HG03066 (cell line): ENCODE measurements around the gene APOBEC3B.
A peak's percentile ranks its signal among the peaks of the same experiment; 100 is the strongest.
"Not testable (repeated sequence)": the region's sequence is repeated elsewhere in the genome, so short reads cannot be mapped to it uniquely, and the experiment has no call there.

Experiments used
- ATAC-seq: cut with Tn5 transposase; IDR thresholded peaks from one replicate; pipeline ENCODE4 v1.9.1; 2021; ENCODE audit warnings: low read depth; ENCODE audit not compliant: unreplicated experiment

The APOBEC3B gene

DNA sequence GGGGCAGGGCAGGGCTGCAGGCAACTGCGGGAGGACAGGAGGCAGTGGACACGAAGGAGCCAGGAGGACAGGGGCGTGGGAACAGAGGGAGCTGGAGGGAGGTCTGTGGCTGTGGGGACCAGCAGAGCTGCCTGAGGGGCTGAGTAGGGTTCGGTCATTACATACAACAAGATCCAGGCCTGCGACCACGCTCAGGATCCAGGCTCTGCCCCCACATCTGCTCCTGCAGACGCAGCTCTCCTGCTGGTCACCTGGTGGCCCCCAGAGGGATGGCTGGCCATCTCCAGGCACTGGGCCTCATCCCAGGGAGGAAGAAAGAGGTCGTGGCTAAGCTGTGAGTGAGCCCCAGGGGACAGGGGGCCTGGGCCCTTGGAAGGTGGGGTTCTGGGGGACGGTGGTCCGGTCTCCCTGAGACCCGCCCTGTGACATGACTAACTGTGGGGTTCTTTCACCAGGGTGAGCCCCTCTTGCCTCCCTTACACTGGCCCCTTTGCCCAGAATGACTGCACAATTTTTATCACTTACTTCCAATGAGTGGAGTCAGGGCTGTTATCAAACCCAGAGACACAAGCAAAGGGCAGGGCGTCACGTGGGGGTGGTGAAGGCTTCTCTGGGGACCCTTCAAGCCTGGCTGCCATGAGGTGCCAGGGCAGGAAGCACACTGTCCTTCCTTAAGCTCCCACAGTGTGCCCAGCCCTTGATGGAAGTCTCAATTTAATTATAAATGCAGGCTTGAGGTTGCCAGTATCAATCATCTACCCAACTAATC is 31.4 kb upstream of the APOBEC3B start:
- ATAC-seq: no peak

DNA sequence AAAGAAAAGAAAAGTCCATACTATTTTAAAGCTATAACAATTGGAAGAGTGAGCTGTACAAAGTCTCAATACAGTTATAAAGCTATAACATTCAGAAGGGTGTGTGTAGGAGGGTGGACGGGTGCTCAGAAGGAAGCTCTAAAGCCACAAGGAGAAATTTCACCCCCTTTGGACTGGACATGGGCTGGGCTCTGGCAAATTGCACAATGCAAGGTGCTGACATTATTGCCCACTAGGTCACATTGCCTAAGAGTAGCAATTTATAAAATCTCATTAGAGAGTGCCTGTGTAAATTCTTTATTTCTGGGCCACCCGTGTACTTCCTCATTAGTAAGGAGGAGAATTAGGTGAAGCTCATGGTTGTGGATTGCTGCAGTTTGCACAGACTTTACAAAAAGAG is 30.4 kb upstream of the APOBEC3B start:
- no peak for ATAC-seq

DNA sequence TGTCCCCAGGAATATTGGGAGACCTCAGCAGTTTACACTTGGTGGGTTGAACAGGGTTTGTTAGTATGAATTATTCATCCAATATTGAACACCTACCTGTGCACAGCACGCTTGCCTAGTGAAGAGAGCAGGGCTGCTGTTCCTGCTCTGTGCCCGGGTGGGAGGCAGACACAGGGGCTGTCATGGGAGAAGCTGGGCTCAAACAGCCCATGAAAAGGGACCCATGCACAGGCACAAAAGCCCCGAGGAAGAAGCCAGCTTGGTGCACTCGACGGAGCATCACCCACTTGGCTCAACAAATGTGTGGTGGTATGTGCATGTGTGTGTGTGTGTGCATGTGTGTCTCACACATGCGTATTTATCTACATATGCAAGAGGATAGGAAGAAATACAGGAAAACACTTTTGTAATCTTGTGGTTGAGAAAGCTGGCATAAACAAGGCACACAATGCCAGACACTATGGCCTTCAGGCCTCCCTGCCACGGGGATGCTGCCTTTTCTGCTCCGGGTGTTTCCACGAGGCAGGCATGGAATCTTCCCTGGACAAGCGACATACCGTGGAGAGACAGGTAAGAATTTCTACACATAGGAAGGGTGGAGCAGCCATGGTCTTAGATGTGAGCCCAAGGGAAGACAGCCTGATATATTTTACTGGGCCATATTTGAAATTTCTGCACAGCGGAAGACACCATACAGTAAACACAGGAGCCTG is 29.7 kb upstream of the APOBEC3B start:
- no peak for ATAC-seq

DNA sequence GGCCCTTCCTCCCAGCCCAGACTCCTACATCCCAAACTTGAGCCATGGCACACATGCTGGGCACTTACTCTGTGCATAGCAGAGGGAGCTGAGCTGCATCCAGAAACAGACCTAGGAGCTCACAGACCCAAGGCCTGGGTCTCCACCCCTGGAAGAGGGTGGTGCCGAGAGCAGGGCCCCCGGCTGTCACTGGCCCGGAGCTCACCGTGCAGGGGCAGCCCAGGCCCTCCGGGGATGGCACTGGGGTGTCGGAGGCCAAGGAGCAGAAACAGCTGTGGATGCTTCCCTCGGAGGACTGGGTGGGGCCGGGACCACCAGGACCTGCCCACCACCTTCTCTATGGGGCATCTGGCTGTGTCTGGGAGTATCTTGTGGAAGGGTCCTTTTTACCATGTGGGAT is 29.1 kb upstream of the APOBEC3B start:
- no peak for ATAC-seq

DNA sequence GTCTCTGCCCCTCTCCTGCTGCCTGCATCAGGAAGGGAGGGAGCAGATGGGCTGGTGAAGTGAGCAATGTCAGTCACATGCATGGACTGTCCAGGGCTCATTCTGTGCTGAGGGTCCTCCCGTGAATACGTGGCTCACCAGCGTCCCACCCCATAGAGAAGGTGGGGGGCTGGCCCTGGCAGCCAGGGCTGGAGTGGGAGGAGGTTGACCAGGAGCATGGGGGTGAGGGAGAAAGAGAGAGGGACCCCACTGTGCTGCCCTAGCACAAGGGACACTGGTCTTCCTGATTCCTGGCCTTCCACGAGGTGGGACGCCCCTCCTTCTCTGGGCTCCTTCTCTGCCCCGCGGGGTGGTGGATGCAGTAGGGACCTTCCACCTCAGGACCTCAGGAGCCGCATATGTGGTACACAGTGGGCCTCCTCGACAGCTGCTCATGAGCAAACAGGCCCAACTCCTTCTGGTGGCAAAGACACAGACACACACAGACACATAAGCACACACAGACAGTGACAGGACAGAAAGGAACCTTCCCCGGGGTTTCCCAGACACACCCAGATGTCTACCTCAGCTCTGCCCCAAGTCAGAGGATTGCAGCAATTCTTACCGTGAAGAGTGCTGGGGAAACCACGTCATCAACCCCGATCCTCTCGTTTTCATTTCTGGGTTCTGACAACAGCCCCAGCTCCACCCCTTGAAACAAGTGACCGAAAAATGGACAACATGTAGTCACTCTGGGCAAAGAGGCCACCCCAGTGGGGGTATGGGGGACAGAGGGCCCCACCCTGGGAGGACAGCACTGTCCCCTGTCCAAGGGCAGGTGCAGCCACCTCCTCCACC is 28.4 kb upstream of the APOBEC3B start:
- peak; percentile 80 for ATAC-seq

DNA sequence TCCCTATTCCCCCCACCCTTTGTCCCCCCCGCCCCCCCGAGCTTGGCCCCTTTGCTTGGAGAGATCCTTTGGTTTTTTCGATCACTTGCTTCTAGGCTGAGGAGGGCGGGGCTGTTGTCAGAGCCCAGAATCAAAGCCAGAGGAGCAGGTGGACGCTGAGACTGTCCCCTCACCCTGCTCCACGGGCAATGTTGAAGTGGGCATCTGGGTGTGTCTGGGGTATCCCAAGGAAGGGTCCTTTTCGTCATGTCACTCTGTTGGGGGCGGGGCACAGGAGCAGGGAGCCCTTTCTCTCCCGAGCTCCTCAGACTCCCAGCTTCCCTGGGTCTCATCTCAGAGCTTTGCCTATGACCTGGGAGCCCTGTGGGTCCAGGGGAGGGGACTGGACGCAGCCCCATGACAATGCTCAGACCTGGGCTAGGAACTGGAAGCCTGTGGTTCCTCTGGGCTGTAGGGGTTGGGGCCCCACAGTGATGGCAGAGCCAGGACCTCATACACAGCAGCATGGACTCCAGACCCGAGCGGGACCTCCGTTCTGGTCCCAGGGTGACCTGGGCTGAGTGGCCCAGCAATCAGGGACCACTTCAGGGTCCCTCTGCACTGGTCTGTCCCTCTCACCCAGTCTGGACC is 27.6 kb upstream of the APOBEC3B start:
- ATAC-seq: no peak

DNA sequence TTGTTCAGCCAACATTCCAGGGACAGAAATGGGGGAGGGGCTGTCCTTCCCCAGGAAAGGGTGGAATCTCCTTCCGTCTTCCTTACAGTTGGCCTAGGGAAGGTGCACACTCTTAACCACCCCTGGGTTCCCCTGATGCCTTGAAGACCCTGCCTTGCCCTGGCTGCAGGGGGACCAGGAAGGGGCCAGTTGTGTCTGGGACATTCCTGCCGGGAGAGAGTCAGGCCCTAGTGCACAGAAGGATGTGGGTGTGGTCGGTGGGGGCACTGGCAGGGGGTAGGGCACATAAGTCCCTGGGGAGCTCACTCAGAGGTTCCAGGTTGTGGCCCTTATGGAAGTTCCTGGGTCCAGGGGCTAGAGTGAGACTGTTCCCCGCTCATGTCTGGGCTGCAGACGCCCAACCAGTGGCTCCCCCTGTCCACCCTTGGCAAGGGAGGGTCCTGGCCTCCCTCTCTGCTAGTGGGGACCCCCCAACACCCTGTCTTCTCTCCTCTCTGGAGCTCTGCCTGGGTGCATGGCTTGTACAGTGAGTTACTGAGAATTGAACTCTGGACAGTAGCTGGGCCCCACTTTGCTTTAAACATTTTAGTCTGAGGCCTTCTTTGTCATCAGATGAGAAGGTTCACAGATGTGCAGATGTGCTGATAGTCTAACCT is 26.8 kb upstream of the APOBEC3B start:
- ATAC-seq: no peak

DNA sequence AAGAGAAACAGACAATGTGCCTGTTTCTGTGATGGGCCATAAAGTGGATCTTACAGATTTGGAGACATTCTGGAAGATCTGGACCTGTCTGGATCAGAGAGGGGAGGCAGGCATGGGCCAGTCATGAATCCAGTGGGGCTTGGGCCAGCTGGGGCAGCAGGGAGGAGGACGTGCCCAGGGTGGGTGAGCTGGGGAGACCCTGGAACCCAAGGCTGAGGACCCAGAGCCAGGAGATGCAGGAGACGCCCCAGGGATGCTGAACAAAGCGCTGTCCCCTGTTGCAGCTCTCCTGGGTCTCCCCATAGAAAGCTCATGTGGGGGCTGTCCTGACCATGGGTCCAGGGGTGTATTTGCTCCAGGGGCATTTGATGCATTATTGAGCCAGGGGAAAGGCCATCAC is 26.2 kb upstream of the APOBEC3B start:
- ATAC-seq: no peak

DNA sequence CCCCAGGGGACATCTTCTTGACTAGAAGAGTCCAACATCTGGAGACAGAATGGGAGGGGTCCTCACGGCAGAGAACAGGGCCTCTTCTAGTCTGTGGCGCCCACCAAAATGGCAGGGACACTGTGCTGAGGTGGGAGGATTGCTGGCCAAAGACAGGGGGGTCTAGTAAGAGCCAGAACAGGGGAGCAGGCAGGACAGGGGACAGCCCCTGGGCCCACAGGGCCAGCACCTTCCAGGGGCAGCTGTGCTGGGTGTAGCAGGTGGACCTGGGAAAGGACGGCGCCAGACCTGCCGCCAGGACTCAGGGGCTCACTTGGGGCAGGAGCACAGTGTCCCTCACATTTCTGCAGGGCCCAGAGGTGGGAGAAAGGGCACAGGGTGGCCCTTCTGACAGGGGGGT is 25.6 kb upstream of the APOBEC3B start:
- ATAC-seq: no peak

DNA sequence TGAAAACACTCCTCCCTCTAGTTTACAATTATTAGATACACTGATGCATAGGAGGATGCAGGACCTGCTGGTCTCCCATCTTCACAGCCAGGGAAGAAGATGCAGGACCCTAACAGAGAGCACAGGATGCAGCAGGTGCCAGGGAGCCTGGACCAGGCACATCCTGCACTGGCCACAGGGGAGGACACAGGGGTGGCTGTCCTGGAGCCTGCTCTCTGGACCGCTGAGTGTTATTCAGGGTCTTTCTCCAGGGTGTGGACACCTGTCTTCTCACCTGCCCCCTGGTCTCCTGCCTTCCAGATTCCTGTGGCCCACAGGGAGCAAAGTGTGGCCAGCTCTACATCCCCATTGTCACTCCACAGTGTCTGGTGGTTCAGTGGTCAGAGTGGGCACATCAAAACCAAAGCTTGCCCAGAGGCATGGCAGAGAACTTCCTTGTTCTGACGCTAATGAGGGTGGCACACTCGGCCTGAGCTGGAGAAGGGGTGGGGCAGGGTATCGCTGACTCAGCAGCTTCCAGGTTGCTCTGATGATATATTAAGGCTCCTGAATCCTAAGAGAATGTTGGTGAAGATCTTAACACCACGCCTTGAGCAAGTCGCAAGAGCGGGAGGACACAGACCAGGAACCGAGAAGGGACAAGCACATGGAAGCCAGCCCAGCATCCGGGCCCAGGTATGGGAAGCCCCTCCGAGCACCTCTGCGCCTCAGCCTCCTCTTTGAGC is 24.9 kb upstream of the APOBEC3B start, which contains the start of gene APOBEC3A:
APOBEC3A (plus strand) TSS at position 564 of the 725 bp plus-strand sequence; CDS start at position 647, 83 bp downstream.
- ATAC-seq: no peak

DNA sequence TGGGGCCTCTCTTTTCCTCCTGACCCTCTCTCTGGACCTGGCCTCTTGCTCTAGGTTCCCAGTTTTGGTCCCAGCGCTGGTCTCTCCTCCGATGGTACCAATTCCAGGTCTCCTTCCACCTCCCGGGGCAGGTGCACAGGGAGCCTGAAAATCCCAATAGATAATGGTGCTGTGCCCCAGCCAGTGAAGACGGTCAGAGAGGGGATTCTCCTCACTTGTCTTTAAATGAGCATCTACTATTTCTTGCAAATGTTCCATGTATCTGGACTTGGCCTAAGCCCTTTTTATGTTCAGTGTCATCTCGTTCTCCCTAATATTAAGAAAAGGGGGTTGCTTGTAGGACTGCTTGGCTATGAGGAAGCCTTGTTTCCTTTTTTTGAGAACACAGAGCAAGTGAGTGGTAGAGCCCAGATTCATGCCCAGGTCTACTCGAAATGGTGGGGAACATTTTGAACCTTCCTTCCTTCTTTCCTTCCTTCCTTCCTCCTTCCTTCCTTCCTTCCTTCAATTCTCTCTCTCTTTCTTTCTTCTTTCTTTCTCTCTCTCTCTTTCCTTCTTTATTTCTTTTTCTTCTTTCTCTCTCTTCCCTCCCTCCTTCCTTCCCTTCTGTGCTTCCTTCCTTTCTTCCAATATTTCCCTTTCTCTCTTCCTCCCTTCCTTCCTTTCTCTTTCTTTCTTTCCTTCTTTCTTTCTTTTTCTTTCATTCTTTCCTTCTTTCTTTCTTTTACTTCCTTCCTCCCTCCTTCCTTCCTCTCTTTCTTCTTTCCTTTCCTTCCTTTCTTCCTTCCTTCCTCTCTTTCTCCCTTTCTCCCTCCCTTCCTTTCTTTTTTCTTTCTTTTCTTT is 24.1 kb upstream of the APOBEC3B start:
- no peak for ATAC-seq

DNA sequence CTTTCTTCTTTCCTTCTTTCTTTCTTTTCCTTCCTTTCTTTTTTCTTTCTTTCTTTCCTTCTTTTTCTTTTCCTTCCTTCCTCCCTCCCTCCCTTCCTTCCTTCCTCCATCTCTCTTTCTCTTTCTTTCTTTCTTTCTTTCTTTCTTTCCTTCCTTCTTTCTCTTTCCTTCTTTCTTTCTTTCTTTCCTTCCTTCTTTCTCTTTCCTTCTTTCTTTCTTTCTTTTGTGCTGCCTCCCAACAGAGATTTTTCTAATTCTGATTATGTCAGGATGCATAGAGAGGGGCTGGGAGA is 23.6 kb upstream of the APOBEC3B start:
- not testable (repeated sequence) for ATAC-seq

DNA sequence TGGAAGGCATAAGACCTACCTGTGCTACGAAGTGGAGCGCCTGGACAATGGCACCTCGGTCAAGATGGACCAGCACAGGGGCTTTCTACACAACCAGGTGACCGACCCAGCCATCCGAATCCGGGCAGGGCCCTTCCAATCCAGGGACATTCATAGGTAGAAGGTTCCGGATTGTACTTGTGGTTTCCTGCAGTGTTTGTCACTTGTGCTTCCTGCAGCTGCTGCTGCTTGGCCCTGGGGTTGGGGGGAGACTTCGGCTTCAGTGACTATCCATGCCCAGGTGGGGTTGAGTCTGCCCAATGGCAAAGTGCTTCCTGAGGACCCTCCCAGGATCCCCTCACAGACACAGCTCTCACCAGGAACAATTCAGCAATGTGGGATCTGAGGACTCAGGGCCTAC is 22.6 kb upstream of the APOBEC3B start:
- no peak for ATAC-seq

DNA sequence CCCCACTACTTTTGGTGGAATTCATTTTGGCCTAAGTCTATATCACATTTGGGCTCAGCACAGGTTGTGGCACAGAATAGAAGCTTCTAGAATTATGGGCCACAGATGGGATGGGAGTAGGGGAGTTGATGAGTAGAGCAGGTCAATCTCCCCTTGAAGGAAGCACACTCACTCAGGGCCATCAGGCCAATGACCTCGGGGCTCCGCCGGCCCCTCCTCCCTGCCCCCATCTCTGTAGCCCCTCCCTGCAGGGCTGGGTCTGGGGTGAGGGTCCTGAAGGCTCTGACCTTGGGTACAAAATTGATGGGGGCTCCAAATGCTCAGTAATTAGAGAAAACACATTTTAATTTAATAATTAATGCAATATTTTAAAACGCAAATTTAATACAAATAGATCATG is 21.5 kb upstream of the APOBEC3B start:
- ATAC-seq: not testable (repeated sequence)

DNA sequence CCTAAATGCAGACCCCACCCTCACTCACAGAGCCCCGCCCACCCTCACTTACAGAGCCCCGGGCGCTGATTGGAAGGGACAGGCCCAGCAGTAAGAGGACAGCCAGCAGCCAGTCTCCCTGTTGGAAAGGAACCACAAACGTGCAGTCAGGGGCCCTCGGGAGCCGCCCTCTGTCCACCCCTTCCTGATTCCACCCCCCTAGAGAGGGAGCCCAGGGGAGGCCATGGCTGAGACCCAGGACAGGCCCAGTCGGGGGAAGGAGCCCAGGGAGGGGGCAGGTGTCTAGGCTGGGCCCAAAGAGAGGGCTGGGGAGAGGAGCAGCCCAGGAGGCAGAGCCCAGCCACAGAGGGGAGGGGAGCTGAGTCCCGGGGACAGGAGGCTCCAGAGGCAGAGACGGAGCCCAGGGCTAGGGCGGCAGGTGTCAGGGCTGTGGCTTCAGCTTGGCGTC is 18.8 kb upstream of the APOBEC3B start:
- not testable (repeated sequence) for ATAC-seq

DNA sequence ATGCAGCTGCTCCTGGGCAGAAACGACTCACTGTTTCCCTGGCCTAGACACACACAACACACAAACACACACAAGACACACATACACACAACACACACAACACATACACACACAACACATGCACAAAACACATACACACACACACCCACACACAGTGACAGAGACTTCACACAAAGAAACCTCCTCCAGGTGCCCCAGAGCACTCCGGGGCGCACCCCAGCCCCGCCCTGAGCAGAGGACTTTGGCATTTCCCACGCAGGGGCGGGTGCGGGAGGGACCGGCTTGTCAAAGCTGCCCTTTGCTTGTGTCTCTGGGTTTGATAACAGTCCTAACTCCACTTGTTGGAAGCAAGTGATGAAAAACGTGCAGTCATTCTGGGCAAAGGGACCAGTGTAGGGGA is 18.3 kb upstream of the APOBEC3B start:
- ATAC-seq: no peak

DNA sequence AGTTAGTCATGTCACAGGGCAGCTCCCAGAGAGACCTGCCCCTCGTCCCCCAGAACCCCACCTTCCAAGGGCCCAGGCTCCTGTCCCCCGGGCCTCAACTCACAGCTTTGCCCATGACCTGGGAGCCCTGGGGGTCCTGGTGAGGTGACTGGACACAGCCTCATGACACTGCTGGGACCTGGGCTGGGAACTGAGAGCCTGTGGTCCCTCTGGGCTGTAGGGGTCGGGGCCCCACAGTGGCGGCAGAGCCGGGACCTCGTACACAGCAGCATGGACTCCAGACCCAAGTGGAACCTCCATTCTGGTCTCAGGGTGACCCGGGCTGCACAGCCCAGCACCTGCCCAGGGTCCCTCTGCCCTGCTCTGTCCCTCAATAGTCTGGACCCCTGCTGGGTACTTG is 17.8 kb upstream of the APOBEC3B start:
- no peak for ATAC-seq

DNA sequence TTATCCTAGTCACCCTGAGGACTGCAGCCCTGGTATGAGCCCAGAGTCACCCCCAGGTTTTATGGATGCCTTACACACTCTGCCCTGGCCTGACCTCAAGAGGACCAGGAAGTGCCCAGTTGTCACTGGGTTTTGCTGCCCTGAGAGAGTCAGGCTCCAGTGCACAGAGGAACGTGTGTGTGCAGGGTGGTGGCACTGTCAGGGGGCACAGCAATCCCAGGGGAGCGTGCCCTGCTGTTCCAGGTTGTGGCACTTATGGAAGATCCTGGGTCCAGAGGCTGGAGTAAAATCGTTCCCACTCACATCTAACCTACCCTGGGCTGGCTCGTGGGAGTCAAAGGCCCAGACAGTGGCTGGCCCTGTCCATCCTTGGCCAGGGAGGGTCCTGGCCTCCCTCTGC is 17.2 kb upstream of the APOBEC3B start:
- no peak for ATAC-seq
